Measurements from ENCODE around the gene ATF6.

Gene ATF6

GRCh38 chr1:161843156-161843555 lies 77.0 kb downstream of the ATF6 start:
- TF ChIP-seq CTCF (IDR thresholded peaks at IDR 0.05; ENCODE audit: unreplicated experiment in 3 of 3), result no peak
- H3K9me3 Mint-ChIP-seq, result no peaks in the 10 kb centered on the region
- H3K27ac Mint-ChIP-seq, result no peak overlapping the region
- H3K4me3 Mint-ChIP-seq, result no peak overlapping the region
- no peaks in the 10 kb centered on the region for H3K27me3 Mint-ChIP-seq (ENCODE audit: low read depth)
- peaks cover 28% of the 10 kb centered on the region for H3K36me3 Mint-ChIP-seq (ENCODE audit: low read depth)
- H3K4me1 Mint-ChIP-seq, result no peaks in the 10 kb centered on the region

- H3K9me3 Mint-ChIP-seq, result no peaks in the 10 kb centered on the region
- no peaks in the 10 kb centered on the region for H3K27me3 Mint-ChIP-seq (ENCODE audit: low read depth)
- no peak for TF ChIP-seq CTCF (IDR thresholded peaks at IDR 0.05; ENCODE audit: unreplicated experiment in 3 of 3)
- H3K4me3 Mint-ChIP-seq, result no peak overlapping the region
- peaks cover 13% of the 10 kb centered on the region for H3K4me1 Mint-ChIP-seq
- peaks cover 32% of the 10 kb centered on the region for H3K36me3 Mint-ChIP-seq (ENCODE audit: low read depth)
- no peak overlapping the region for H3K27ac Mint-ChIP-seq
Observed at GRCh38 chr1:161844696-161845095, 78.6 kb downstream of the ATF6 start.

- H3K9me3 Mint-ChIP-seq, result no peaks in the 10 kb centered on the region
- H3K36me3 Mint-ChIP-seq (ENCODE audit: low read depth), result peaks cover 39% of the 10 kb centered on the region
- TF ChIP-seq CTCF (IDR thresholded peaks at IDR 0.05; ENCODE audit: unreplicated experiment in 3 of 3), result no peak
- peaks cover 20% of the 10 kb centered on the region for H3K4me1 Mint-ChIP-seq
- H3K27ac Mint-ChIP-seq, result peak overlapping the region in 2 of 3 experiments; percentile 36 to 79
- no peak overlapping the region for H3K4me3 Mint-ChIP-seq
- no peaks in the 10 kb centered on the region for H3K27me3 Mint-ChIP-seq (ENCODE audit: low read depth)
Observed at GRCh38 chr1:161848676-161849075, 82.6 kb downstream of the ATF6 start.

GRCh38 chr1:161849518-161849917 lies 83.4 kb downstream of the ATF6 start:
- Mint-ChIP-seq H3K27me3 (ENCODE audit: low read depth) (no peaks in the 10 kb centered on the region), H3K9me3 (no peaks in the 10 kb centered on the region), H3K36me3 (ENCODE audit: low read depth) (peaks cover 41% of the 10 kb centered on the region), H3K27ac (peak overlapping the region in 2 of 3 experiments; percentile 9 to 79), H3K4me1 (peaks cover 20% of the 10 kb centered on the region), H3K4me3 (no peak overlapping the region)
- TF ChIP-seq CTCF (IDR thresholded peaks at IDR 0.05; ENCODE audit: unreplicated experiment in 3 of 3), result no peak

GRCh38 chr1:161855260-161855659 lies 89.1 kb downstream of the ATF6 start:
- H3K27me3 Mint-ChIP-seq (ENCODE audit: low read depth), result no peaks in the 10 kb centered on the region
- no peak overlapping the region for H3K27ac Mint-ChIP-seq
- no peak for TF ChIP-seq CTCF (IDR thresholded peaks at IDR 0.05; ENCODE audit: unreplicated experiment in 3 of 3)
- peaks cover 46% of the 10 kb centered on the region for H3K36me3 Mint-ChIP-seq (ENCODE audit: low read depth)
- peaks cover 10% of the 10 kb centered on the region for H3K4me1 Mint-ChIP-seq
- H3K4me3 Mint-ChIP-seq, result no peak overlapping the region
- H3K9me3 Mint-ChIP-seq, result no peaks in the 10 kb centered on the region

GRCh38 chr1:161858271-161858670 lies 92.2 kb downstream of the ATF6 start:
- no peak overlapping the region for H3K27ac Mint-ChIP-seq
- peaks cover 8% of the 10 kb centered on the region for H3K4me1 Mint-ChIP-seq
- no peaks in the 10 kb centered on the region for H3K9me3 Mint-ChIP-seq
- H3K27me3 Mint-ChIP-seq (ENCODE audit: low read depth), result no peaks in the 10 kb centered on the region
- H3K4me3 Mint-ChIP-seq, result no peak overlapping the region
- TF ChIP-seq CTCF (IDR thresholded peaks at IDR 0.05; ENCODE audit: unreplicated experiment in 3 of 3), result no peak
- peaks cover 37% of the 10 kb centered on the region for H3K36me3 Mint-ChIP-seq (ENCODE audit: low read depth)

Measured in nephron (organoid).